ENCODE measurements around the gene RAD51B.
A peak's percentile ranks its signal among the peaks of the same experiment; 100 is the strongest.

The RAD51B gene

GRCh38 chr14:68349900-68350629 lies 530.5 kb downstream of the RAD51B start:
- peak; percentile 94 for DNase-seq

GRCh38 chr14:68355415-68355814 lies 535.8 kb downstream of the RAD51B start:
- no peak for DNase-seq

GRCh38 chr14:68357777-68358176 lies 538.2 kb downstream of the RAD51B start:
- no peak for DNase-seq

- no peak for DNase-seq
Measured at GRCh38 chr14:68358500-68358899, 538.9 kb downstream of the RAD51B start.

GRCh38 chr14:68359022-68359836 lies 539.6 kb downstream of the RAD51B start:
- DNase-seq: no peak

GRCh38 chr14:68359837-68360552 lies 540.4 kb downstream of the RAD51B start:
- no peak for DNase-seq

- DNase-seq: no peak
Measured at GRCh38 chr14:68361231-68361630, 541.7 kb downstream of the RAD51B start.

- no peak for DNase-seq
Measured at GRCh38 chr14:68362846-68363245, 543.3 kb downstream of the RAD51B start.

GRCh38 chr14:68363466-68363842 lies 543.9 kb downstream of the RAD51B start:
- no peak for DNase-seq

- no peak for DNase-seq
Measured at GRCh38 chr14:68363843-68364767, 544.5 kb downstream of the RAD51B start.

GRCh38 chr14:68364792-68365192 lies 545.2 kb downstream of the RAD51B start:
- no peak for DNase-seq

GRCh38 chr14:68365228-68365627 lies 545.6 kb downstream of the RAD51B start:
- DNase-seq: no peak

GRCh38 chr14:68366656-68367055 lies 547.1 kb downstream of the RAD51B start:
- DNase-seq: no peak

- no peak for DNase-seq
Measured at GRCh38 chr14:68367536-68367935, 548.0 kb downstream of the RAD51B start.

GRCh38 chr14:68368850-68369249 lies 549.3 kb downstream of the RAD51B start:
- DNase-seq: no peak

- DNase-seq: no peak
Measured at GRCh38 chr14:68369281-68370056, 549.9 kb downstream of the RAD51B start.

GRCh38 chr14:68370057-68370360 lies 550.4 kb downstream of the RAD51B start:
- no peak for DNase-seq

- no peak for DNase-seq
Measured at GRCh38 chr14:68372368-68372767, 552.8 kb downstream of the RAD51B start.

- no peak for DNase-seq
Measured at GRCh38 chr14:68373124-68373646, 553.6 kb downstream of the RAD51B start.

- no peak for DNase-seq
Measured at GRCh38 chr14:68373847-68374444, 554.4 kb downstream of the RAD51B start.

- DNase-seq: no peak
Measured at GRCh38 chr14:68374682-68375081, 555.1 kb downstream of the RAD51B start.
